Skeletal muscle satellite cell (primary cell): ENCODE data around the gene MYL9. TPM values are rescaled to one million over a fixed set of nuclear protein-coding genes. Genes with fewer than 3 reads are reported as not detected.

Source experiments
- H3K27me3 ChIP-seq: 2 replicates; pipeline ENCODE4 v1.7.0; 2013; ENCODE audit warnings: low read length; ENCODE audit not compliant: control insufficient read depth, insufficient read depth
- H3K36me3 ChIP-seq: 2 replicates; pipeline ENCODE4 v1.7.0; 2013; ENCODE audit warnings: mild to moderate bottlenecking, control low read depth, low read length; ENCODE audit not compliant: insufficient read depth
- H3K4me1 ChIP-seq: 2 replicates; pipeline ENCODE4 v1.7.0; 2013; ENCODE audit warnings: low read length; ENCODE audit not compliant: control insufficient read depth, insufficient read depth
- H3K4me2 ChIP-seq: 2 replicates; pipeline ENCODE4 v1.7.0; 2013; ENCODE audit warnings: mild to moderate bottlenecking, low read length
- H3K4me3 ChIP-seq: 2 replicates; pipeline ENCODE4 v1.7.0; 2013; ENCODE audit warnings: low read length
- H3K9ac ChIP-seq: 2 replicates; pipeline ENCODE4 v1.7.0; 2013; ENCODE audit warnings: mild to moderate bottlenecking, low read depth, low read length, moderate library complexity
- H3K9me3 ChIP-seq: replicated peaks from 2 replicates; pipeline ENCODE4 v1.7.0; 2013; ENCODE audit warnings: mild to moderate bottlenecking, control low read depth, low read length
- total RNA-seq: library from RNA; depleted of rRNA; stranded (reverse); fragments of >200 nt; gene quantifications from 2 replicates; pipeline ENCODE4 v1.2.3, GENCODE V29; 2012; rRNA removed

The MYL9 gene
- total RNA-seq = 14.4 and 44.6 TPM in 2 replicates

DNA sequence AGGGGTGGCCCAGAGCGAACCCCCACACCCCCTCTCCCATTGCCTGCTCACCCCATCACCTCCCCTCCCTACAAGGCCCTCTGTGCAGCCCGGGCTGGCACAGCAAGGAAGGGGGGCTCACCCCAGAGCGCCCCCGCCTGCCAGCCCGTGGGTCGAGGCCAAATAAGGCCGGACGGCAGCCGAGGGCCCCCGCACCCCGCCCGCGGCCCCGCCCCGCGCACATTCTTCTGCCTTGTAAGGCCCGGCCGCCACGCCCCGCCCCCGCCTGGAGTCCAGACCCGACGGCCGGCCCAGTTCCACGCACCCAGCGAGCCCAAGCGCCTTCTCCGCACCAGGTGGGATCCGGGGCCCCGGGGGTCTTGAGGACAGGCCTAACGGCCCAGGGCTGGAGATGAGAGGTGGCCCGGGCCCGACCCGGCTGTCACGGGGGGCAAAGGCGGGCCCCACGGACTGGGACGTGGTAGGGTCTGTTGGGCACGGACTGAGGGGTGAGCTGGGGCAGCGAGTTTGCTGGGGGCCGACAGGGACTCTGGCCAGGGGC is at the start of gene MYL9:
Gene MYL9 (plus strand): TSS at position 293 of the 541 bp plus-strand sequence. CDS start 3,366 bp downstream, outside the sequence.
- peak within 1 kb of the TSS; percentile 99 for H3K9ac ChIP-seq
- peaks cover 10% of the 10 kb centered on the region for H3K36me3 ChIP-seq
- H3K27me3 ChIP-seq = no peaks in the 10 kb centered on the region
- peaks cover 41% of the 10 kb centered on the region for H3K4me1 ChIP-seq
- peak within 1 kb of the TSS; percentile 94 for H3K4me3 ChIP-seq
- H3K4me2 ChIP-seq = peak within 1 kb of the TSS; percentile 97
- no peaks in the 10 kb centered on the region for H3K9me3 ChIP-seq

GRCh38 chr20:36491901-36492617 is 49.3 kb upstream of the MYL9 start:
- Histone ChIP-seq H3K36me3 (peaks cover 30% of the 10 kb centered on the region), H3K9ac (peak overlapping the region; percentile 18), H3K27me3 (no peaks in the 10 kb centered on the region), H3K9me3 (no peaks in the 10 kb centered on the region), H3K4me2 (peak overlapping the region; percentile 18), H3K4me1 (peaks cover 36% of the 10 kb centered on the region), H3K4me3 (no peak overlapping the region)

DNA sequence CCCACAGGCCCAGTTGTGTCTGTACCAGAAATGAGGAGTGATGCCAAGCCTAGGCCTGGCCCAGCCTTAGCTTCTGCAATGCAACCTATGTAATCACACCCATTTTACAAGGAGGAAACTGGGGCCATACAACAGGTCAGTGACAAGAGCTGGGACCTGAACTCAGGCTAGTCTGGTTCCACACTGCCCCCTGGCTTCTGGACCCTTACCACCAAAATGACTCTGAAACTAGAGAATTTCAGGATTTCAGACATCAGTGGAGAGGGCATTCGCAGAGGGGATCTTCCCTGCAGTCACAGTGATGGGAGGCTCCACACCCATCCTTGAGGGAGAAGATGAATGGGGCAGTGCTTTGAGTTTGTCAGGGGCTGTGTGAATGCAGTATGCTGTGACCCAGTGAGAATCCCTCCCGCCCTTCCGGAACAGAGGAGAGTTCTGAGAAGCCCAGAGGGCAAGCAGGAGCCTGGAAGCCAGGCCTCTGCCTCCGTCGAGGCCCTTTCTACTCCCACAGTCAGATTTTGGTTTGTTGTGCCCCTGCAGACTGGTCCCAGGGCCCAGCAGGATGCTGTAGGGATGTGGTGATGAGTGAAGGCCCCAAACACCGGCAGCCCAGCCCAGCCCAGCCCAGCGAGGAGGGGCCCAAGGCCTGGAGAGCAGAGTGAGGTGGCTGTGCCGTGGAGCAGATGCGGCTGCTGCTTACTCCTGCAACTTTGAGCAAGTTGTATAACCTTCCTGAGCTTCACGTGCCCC is 48.1 kb upstream of the MYL9 start:
- Histone ChIP-seq H3K27me3 (no peaks in the 10 kb centered on the region), H3K4me2 (peak overlapping the region; percentile 38), H3K9ac (peak overlapping the region; percentile 8), H3K4me1 (peaks cover 36% of the 10 kb centered on the region), H3K36me3 (peaks cover 41% of the 10 kb centered on the region), H3K9me3 (no peaks in the 10 kb centered on the region), H3K4me3 (no peak overlapping the region)

GRCh38 chr20:36493801-36494114 is 47.6 kb upstream of the MYL9 start:
- H3K27me3 ChIP-seq = no peaks in the 10 kb centered on the region
- H3K4me2 ChIP-seq = peak overlapping the region; percentile 38
- no peak overlapping the region for H3K4me3 ChIP-seq
- peaks cover 47% of the 10 kb centered on the region for H3K36me3 ChIP-seq
- no peak overlapping the region for H3K9ac ChIP-seq
- H3K4me1 ChIP-seq = peaks cover 36% of the 10 kb centered on the region
- no peaks in the 10 kb centered on the region for H3K9me3 ChIP-seq

GRCh38 chr20:36496707-36497669 is 44.3 kb upstream of the MYL9 start:
- Histone ChIP-seq H3K4me2 (no peak overlapping the region), H3K9me3 (no peaks in the 10 kb centered on the region), H3K4me1 (peaks cover 35% of the 10 kb centered on the region), H3K9ac (no peak overlapping the region), H3K36me3 (peaks cover 64% of the 10 kb centered on the region), H3K27me3 (no peaks in the 10 kb centered on the region), H3K4me3 (no peak overlapping the region)

DNA sequence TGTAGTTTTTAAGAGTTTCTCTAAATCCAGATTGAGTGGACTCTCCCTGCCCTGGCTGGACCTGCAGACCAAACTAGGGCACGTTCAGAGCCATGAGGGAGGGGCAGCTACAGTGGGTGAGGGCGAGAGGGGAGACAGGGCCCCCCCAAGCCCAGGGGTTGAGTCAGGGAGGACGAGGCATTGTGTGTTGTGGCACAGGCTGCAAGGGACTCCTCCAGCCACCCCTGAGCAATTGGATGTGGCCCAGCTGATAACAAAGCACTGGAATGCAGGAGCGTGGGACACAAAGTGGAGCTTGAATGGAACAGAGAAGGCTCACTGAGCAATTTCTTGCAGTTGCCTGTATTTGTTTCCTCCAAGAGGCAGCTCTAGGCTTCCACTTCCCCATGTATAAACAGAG is 43.5 kb upstream of the MYL9 start:
- Histone ChIP-seq H3K36me3 (peaks cover 62% of the 10 kb centered on the region), H3K9me3 (no peaks in the 10 kb centered on the region), H3K4me2 (no peak overlapping the region), H3K4me1 (peaks cover 26% of the 10 kb centered on the region), H3K27me3 (no peaks in the 10 kb centered on the region), H3K9ac (no peak overlapping the region), H3K4me3 (no peak overlapping the region)

GRCh38 chr20:36498386-36499179 is 42.7 kb upstream of the MYL9 start:
- Histone ChIP-seq H3K27me3 (no peaks in the 10 kb centered on the region), H3K9me3 (no peaks in the 10 kb centered on the region), H3K9ac (no peak overlapping the region), H3K4me3 (no peak overlapping the region), H3K4me1 (peaks cover 19% of the 10 kb centered on the region), H3K36me3 (peaks cover 66% of the 10 kb centered on the region), H3K4me2 (no peak overlapping the region)

GRCh38 chr20:36499211-36499610 is 42.1 kb upstream of the MYL9 start:
- Histone ChIP-seq H3K4me2 (no peak overlapping the region), H3K4me3 (no peak overlapping the region), H3K4me1 (peaks cover 12% of the 10 kb centered on the region), H3K36me3 (peaks cover 73% of the 10 kb centered on the region), H3K9ac (no peak overlapping the region), H3K27me3 (no peaks in the 10 kb centered on the region), H3K9me3 (no peaks in the 10 kb centered on the region)

DNA sequence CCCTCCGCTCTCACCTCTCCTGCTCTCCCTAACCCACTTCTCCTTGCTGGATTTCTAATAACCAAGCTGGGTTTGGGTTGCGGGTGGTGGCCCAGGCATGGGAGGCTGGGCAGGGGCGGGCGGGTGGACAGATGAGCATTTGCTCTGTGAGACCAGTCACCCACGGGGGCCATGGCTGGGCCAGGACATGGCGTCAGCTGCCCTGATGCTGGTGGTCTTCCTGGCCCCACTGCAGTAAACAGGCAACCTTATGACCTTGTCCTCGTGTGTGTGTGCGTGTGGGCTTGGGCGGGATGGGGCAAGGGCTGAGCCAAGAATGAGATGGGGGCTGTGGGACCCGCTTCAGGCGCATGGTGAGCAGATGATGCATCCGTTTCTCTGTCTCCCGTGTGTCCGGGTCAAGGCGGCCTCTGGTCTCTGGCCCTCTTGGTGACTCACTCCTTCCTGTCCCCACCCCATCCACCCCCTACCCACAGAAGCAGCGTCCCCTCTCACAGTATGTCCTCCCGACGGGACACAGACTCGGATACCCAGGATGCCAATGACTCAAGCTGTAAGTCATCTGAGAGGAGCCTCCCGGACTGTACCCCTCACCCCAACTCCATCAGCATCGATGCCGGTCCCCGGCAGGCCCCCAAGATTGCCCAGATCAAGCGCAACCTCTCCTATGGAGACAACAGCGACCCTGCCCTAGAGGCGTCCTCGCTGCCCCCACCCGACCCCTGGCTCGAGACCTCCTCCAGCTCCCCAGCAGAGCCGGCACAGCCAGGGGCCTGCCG is 41.4 kb upstream of the MYL9 start:
- H3K36me3 ChIP-seq = peaks cover 80% of the 10 kb centered on the region
- H3K4me3 ChIP-seq = no peak overlapping the region
- no peaks in the 10 kb centered on the region for H3K9me3 ChIP-seq
- peak overlapping the region; percentile 21 for H3K4me2 ChIP-seq
- H3K9ac ChIP-seq = peak overlapping the region; percentile 30
- peaks cover 12% of the 10 kb centered on the region for H3K4me1 ChIP-seq
- H3K27me3 ChIP-seq = no peaks in the 10 kb centered on the region

DNA sequence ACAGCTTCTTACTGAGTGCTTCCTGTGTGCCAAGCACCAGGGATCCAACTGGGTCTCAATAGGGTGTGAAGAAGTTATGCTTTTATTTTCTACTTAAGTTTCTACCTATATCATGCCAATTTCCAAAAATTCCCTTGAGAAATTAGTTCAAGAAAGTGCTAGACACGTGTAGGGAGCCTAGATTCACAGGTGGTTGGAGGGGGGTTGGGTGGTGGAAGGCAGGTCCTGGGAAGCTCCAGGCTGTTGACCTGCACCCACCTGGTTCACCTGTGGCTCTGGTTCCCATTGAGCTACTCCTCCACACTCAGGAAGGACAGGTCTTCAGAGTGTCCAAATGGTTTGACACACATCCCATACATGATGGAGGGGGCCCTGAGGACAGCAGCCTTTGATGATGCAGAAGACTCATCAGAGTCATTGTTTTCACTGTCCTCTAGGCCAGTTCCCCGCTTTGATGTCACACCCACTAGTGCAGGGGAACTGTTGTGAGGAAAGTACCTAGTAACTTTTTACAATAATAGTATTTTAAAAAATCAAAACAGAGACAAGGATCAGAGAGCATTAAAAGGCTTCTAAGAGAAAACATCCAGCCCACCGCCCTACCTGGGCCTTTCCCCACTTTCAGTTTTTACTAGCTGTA is 39.8 kb upstream of the MYL9 start:
- Histone ChIP-seq H3K4me1 (peaks cover 12% of the 10 kb centered on the region), H3K4me2 (no peak overlapping the region), H3K4me3 (no peak overlapping the region), H3K27me3 (no peaks in the 10 kb centered on the region), H3K9me3 (no peaks in the 10 kb centered on the region), H3K9ac (no peak overlapping the region), H3K36me3 (peaks cover 90% of the 10 kb centered on the region)
